A172 (cell line): Measurements from ENCODE around the gene CTNNA3. TPM values are rescaled to one million over a fixed set of nuclear protein-coding genes. Genes with fewer than 3 reads are reported as not detected.
A peak's percentile ranks its signal among the peaks of the same experiment; 100 is the strongest.

Experiments used
- DNase-seq: peaks from one replicate; pipeline ENCODE4 v3.0.0-alpha.2; 2015; ENCODE audit warnings: low spot score
- total RNA-seq: library from RNA; depleted of rRNA; stranded (reverse); fragments of >200 nt; shearing (Covaris generic); gene quantifications from 2 replicates; pipeline ENCODE4 v1.2.3, GENCODE V29; 2014

The CTNNA3 gene
- total RNA-seq, 1 experiment from 2014 or later: not detected

GRCh38 chr10:66222462-66223046 is 1473.4 kb downstream of the CTNNA3 start:
- no peak for DNase-seq

DNA sequence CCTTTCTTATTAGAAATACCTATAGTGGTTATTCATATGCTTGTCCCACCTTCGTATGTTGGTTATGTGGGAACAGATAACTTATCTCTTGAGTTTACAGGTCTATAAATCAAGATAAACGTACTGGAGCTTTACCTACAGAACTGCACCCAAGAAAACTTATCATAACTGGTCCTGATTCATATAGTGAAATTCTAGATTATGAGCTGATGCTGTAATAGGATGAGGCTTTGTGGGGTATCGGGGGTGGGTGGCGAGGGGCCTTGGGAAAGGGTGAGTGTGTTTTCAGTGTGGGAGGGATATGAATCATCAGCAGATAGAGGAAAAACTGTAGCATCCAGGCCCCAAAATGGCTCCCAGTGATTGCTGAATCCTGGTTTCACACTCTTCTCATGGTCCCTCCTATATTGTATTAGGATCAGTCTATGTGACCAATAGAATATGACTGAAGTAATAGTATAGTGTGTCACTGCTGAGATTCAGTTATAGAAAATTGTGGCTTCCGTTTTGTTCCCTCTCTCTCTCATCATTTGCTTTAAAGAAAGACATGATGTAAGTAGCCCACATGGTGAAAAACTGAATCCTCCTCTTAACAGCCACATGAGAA is 1476.9 kb downstream of the CTNNA3 start:
- no peak for DNase-seq

DNA sequence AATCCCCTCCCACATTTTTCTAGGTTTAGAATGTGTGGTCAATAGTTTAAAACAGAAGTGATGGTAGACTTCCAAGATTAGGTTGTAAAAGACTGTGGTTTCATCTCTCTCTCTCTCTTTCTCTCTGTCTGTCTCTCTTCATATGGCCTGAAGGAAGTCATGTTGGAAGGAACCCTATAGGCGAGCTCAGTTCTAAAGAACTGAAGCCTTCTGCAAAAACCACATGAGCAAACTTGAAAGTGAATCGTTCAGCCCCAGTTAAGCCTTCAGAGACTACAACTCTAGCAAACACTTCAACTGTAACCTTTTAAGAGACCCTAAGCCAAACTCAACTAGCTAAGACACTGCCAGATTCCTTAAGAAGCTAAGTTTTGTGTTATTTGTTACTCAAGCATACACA is 1477.7 kb downstream of the CTNNA3 start:
- DNase-seq: no peak

- DNase-seq: no peak
Observed at GRCh38 chr10:66215920-66216319, 1480.1 kb downstream of the CTNNA3 start.

GRCh38 chr10:66214721-66215404 is 1481.1 kb downstream of the CTNNA3 start:
- no peak for DNase-seq

DNA sequence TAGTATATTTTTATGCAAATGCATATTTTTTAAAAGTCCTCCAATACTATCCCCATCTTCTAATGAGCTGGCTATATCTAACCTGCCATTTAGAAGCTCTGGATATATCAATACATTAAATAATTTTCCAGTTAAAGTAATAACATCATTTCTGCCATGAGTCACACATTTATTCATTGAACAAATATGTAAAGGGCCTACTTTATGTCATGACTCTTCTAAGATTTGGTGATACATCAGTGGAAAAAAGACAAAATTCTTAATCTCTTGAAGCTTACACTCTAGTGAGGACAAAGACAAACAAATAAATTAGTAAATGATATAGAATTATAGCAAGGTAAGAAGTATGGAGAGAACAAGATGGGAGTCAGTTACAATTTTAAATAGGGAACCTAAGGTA is 1487.0 kb downstream of the CTNNA3 start:
- DNase-seq: no peak

DNA sequence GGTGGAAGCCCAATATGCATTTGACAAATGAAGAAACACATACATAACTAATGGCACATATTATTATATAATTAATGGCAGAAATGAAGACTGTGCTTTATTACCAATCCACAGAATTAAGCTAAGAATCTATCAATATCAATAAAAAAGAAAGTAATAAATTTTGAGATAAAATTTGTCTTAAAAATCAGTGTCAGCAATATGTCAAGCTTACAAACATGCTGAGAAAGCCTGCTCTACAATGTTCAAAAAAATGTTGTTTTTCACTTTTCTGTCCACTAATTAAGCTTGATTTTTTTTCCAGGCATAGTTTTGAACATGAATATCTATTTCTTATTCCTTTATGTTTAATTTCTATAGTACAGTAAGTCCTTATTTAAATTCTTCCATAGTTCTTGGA is 1491.2 kb downstream of the CTNNA3 start:
- no peak for DNase-seq

- no peak for DNase-seq
Observed at GRCh38 chr10:66202101-66202500, 1493.9 kb downstream of the CTNNA3 start.

- no peak for DNase-seq
Observed at GRCh38 chr10:66192162-66192831, 1503.7 kb downstream of the CTNNA3 start.

DNA sequence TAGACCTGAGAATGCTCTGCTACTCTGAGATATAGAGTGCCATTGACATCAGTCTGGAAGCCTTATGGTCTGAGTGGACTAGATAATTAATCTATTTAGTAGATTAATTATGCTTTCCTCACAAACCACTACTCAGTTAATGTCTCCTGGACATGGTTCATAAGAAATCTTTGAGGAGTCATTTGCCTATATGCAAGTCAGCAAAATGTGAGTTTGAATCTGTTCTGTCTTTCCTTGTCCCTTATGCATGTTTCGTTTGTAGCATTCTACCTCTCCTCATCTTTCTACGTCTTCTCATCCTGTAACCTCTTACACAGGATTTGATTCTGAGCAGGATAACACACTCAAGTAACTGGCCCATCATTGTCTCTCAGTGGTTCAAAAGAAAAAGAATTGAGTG is 1505.6 kb downstream of the CTNNA3 start:
- DNase-seq: no peak

- no peak for DNase-seq
Observed at GRCh38 chr10:66189271-66189670, 1506.7 kb downstream of the CTNNA3 start.

DNA sequence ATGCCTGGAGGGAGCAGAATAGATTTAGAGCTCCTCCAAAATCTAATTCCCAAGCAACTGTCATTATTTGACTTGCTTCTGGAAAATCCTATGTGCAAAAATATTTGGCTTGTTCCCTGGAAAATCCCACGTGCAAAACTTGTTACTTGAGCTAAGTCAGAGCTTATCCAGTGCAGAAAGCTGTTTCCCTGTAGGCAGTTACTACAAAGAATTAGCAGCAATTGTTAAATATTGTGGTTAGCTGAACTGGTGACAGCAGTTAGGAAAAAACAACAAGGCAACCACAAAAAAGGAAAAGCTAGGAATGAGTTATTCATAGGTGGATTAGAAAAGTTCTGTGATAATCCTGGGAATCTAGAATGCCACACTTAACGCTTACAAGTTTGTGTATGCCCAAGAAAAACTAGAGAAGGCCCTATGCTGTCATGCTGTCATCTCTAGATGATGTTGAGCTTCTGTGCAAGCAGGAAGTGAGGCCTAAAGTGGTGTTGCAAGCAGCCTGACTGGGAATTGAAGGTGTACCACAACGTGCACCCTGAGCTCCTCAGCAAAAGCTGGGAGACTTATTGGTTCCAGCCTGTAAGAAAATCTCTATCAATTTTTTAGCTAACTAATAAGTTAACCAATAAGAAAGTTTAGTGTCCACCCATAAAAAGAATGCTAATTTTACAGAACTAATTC is 1508.8 kb downstream of the CTNNA3 start:
- DNase-seq: peak; percentile 1

DNA sequence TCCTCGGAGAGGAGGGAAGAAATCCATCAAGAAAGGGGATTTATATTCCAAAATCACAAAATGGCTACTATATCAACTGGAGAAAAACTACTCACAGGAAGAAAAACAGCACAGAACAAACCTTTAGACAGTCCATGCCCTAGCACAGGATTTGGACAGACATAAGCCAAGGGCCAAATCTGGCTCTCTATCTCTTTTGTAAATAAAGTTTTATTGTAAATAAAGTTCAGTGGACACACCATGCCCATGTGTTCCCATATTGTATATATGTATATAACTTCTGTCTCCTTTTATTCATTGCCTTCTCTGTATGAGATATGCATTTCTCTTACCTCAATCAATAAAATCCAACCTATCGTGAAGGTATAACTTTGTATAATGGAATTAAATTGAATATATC is 1513.0 kb downstream of the CTNNA3 start:
- no peak for DNase-seq

DNA sequence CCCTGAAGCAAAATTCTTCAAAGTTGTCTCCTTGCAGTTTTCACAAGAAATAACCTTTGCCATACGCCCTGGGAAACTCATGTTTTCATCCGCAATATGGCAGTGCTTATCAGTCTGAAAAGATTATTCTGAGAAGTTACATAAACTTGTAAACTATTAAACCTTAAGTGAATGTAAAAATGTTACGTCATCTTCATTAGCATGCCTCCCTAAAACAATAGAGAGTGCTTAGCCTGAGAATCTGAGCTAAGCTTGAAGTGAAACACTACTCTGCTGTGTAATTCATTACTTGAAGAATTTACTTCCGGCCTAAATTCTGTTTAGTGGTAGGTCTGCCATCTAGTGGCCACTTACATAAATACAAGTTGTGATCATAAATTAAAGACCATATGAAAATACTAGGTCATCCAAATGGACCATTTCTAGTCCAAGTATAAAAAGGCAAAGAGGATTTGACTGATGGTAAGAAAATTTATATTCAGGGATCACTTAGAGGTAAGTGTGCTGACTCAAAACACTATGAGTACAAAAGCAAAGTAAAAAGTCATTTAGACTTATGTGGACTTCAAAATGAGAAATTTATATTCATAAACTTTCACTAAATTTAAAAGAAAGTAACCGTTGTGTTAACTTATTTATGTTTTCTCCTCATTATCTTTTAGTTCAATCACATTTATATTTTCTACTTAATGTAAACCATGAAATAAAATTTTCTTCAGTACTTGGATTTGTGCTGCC is 1515.2 kb downstream of the CTNNA3 start:
- DNase-seq: peak; percentile 68

GRCh38 chr10:66180021-66180420 is 1516.0 kb downstream of the CTNNA3 start:
- no peak for DNase-seq

DNA sequence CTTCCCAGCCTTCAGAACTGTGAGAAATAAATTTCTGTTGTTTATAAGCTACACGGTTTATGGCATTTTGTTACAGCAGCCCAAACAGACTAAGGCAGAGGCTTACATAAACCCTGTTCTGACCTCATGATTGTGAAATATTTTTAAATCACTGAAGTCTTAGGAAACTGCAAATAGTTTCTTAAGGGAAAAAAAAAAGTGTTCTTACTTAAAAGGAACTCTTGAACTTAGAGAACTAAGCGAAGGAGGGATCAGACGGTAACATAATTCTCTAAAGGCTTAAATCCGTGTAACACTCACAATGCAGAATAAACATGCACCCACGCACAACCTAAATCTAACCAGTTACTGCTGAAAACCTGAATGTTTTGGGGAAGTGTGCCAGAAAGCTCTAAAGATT is 1519.2 kb downstream of the CTNNA3 start:
- DNase-seq: no peak

DNA sequence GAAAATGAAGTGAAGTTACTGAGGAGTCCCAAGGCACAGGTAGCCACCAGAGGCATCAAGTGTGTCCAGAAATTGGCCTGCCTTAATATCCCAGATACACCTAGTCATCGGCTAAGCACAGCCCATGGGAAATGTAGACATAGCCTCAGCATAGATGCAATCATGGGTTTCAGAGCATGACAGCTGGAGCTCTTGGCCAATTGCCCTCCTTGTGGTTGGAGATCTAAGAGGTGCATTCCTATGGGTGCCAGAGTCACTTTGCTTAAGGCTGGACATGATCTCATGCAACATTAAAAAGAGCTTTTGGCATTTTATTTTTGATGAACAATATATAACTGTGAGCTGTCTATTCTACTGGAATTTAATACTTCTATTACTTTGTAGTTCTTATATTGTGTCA is 1528.2 kb downstream of the CTNNA3 start:
- peak; percentile 50 for DNase-seq

DNA sequence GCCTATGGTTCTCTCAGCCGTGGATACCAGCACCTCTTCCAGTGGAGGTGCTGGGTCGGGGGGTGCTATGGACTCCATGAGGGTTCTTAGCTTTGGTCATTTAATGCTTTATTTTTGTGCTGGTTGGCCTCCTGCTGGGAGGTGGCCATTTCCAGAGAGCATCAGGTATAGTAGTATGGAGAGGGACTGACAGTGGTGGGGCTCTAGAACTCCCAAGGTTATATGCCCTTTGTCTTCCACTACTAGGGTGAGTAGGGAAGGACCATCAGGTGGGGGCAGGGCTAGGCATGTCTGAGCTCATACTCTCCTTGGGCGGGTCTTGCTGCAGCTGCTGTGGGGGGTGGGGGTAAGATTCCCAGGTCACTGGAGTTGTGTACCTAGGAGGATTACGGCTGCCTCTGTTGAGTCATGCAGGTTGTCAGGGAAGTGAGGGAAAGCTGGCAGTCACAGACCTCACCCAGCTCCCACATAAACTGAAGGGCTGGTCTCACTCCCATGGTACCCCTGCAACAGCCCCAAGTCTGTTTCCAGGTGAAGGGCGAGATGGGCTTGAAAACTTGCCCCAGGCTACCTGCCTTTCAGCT is 1533.3 kb downstream of the CTNNA3 start:
- no peak for DNase-seq

- no peak for DNase-seq
Observed at GRCh38 chr10:66151346-66151745, 1544.6 kb downstream of the CTNNA3 start.

- no peak for DNase-seq
Observed at GRCh38 chr10:66148312-66148711, 1547.7 kb downstream of the CTNNA3 start.

DNA sequence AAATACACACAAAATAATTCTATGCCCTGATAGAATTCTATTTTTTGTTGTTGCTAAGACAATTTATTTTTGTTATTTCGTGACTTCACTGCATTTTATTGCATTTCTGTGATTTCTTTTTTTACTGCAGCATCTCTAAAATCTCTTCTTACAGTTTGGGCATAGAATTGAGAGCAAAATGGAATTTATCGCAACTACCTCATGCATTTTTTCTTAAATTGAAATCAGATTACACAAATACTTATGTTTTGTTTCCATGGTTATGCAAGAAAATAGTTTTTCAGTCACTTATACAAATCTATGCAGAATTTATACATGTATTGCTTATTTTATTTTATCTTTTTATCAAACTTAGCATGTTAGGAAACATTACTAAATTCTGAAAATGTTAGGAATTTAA is 1552.0 kb downstream of the CTNNA3 start:
- DNase-seq: no peak
